ENCODE data around the gene ADRA2B.

DNA sequence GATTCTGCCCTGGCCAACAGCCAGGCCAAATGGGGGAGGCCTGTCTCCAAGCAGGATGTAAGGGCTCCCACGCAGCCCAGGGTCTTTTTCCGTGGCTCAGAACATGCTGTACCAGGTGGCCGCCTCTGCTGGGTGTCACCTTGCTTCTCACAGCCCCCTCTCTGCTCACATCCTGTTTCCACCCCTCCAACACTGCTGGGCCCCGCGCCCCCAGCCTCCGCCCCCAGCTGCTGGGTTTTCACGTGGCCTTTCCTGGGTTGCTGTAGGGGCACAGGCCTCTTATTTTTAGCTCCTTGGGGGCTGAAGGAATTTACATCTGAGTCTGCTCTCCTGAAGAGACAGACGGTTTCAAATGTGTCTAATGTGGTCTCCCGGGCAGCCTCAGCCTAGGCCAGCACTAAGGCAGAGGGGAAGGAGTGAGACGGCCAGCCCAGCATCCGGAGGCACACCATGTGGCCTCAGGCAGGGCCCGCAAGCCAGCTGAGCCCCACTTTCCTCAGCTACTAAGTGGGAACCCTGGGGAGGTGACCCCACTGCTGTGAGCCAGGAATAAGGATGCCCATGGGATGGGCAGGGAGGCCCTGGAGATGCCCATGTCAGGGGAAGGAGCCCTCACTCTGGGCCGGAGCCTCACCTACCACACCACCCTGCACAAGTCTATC is 47.5 kb upstream of the ADRA2B start:
- TF ChIP-seq, protein P1, sequence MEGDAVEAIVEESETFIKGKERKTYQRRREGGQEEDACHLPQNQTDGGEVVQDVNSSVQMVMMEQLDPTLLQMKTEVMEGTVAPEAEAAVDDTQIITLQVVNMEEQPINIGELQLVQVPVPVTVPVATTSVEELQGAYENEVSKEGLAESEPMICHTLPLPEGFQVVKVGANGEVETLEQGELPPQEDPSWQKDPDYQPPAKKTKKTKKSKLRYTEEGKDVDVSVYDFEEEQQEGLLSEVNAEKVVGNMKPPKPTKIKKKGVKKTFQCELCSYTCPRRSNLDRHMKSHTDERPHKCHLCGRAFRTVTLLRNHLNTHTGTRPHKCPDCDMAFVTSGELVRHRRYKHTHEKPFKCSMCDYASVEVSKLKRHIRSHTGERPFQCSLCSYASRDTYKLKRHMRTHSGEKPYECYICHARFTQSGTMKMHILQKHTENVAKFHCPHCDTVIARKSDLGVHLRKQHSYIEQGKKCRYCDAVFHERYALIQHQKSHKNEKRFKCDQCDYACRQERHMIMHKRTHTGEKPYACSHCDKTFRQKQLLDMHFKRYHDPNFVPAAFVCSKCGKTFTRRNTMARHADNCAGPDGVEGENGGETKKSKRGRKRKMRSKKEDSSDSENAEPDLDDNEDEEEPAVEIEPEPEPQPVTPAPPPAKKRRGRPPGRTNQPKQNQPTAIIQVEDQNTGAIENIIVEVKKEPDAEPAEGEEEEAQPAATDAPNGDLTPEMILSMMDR (IDR thresholded peaks at IDR 0.05) = no peak
- TF ChIP-seq ZFX (IDR thresholded peaks at IDR 0.05; ENCODE audit: borderline replicate concordance) = no peak
